ENCODE data around the gene CTAGE6.
"Not testable (repeated sequence)": the region's sequence is repeated elsewhere in the genome, so short reads cannot be mapped to it uniquely, and the experiment has no call there.

GRCh38 chr7:143711727-143712324, 45.7 kb downstream of the CTAGE6 start:
- not testable (repeated sequence) for TF ChIP-seq CTCF, POLR2A (IDR thresholded peaks at IDR 0.05)
